ENCODE measurements around the gene SLCO2B1. TPM values are rescaled to one million over a fixed set of nuclear protein-coding genes. Genes with fewer than 3 reads are reported as not detected.
"Not testable (repeated sequence)": the region's sequence is repeated elsewhere in the genome, so short reads cannot be mapped to it uniquely, and the experiment has no call there.

Gene SLCO2B1, protein sequence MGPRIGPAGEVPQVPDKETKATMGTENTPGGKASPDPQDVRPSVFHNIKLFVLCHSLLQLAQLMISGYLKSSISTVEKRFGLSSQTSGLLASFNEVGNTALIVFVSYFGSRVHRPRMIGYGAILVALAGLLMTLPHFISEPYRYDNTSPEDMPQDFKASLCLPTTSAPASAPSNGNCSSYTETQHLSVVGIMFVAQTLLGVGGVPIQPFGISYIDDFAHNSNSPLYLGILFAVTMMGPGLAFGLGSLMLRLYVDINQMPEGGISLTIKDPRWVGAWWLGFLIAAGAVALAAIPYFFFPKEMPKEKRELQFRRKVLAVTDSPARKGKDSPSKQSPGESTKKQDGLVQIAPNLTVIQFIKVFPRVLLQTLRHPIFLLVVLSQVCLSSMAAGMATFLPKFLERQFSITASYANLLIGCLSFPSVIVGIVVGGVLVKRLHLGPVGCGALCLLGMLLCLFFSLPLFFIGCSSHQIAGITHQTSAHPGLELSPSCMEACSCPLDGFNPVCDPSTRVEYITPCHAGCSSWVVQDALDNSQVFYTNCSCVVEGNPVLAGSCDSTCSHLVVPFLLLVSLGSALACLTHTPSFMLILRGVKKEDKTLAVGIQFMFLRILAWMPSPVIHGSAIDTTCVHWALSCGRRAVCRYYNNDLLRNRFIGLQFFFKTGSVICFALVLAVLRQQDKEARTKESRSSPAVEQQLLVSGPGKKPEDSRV
- 1 to 10 TPM in 1 of 2 experiments, under 1 TPM in 1; 0.99 to 2.3 TPM for total RNA-seq
- not detected for polyA plus RNA-seq
- total RNA-seq, result 0 to 0.09 (median 0) reads per million in 6 experiments

DNA sequence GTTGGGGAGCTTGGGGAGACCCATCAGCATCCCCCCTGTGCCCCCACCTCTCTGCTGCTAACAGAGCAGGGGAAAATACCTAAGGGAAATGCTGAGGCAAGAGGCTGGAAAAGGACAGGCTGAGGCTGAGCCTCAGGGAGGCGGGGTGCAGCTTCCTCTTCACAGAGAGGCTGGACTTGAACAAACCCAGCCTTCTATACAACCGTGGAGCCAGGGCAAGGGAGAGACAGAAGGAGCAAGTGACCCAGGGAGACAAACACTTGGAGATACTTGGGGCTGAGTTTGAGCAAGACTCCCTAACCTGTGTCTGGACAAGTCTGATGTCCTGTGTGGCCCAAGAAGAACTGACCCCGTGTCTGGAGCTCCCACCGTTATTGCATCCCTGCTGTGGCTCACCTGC, at the start of gene SLCO2B1:
Gene SLCO2B1, plus strand, starts transcription at position 229 of the 400 bp plus-strand sequence. CDS start 275 bp downstream, outside the sequence.
- H3K9me3 Mint-ChIP-seq, result no peaks in the 10 kb centered on the region
- POLR2A ChIA-PET, result no interaction called here
- H3K36me3 Mint-ChIP-seq, result no peaks in the 10 kb centered on the region
- H3K27me3 Mint-ChIP-seq, result peaks cover 3 to 19% (median 9%) of the 10 kb centered on the region in 5 donors
- no peak within 1 kb of the TSS for H3K4me3 Mint-ChIP-seq
- DNase-seq, result no peak
- peaks cover 0 to 5% (median 1%) of the 10 kb centered on the region in 4 donors for H3K4me1 Mint-ChIP-seq
- peak within 1 kb of the TSS in 4 of 10 donors; percentile 8 to 26 (median 16) for H3K27ac Mint-ChIP-seq
- ATAC-seq, result no peak

DNA sequence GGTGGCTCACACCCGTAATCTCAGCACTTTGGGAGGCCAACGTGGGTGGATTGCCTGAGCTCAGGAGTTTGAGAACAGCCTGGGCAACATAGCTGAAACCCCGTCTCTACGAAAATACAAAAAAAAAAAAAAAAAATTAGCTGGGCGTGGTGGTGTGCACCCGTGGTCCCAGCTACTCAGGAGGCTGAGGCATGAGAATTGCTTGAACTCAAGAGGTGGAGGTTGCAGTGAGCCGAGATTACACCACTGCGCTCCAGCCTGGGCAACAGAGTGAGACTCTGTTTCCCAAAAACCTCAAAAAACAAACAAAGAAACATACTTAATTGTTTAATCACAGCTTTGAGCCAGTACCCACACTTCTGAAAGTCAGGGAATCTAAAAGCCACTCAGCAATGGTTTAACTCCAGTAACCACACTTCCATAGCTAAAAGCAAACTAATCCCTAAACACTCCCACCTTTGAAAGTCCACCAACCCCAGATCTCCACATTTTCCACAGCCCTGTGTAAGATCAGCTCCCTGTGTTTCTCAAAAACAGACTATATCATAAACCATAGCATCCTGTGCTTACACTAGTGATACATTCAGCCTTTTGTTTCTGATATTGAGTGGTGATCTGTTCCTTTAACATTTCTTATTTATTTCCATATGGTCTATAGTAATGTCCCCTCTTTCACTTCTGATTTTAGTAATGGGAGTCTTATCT, 49.3 kb upstream of the SLCO2B1 start:
- ATAC-seq, result no peak
- H3K36me3 Mint-ChIP-seq, result peaks cover 0 to 4% (median 0%) of the 10 kb centered on the region in 3 donors
- H3K27ac Mint-ChIP-seq, result no peak overlapping the region
- H3K4me1 Mint-ChIP-seq, result peaks cover 0 to 2% (median 0%) of the 10 kb centered on the region in 4 donors
- peaks cover 0 to 3% (median 0%) of the 10 kb centered on the region in 9 donors for H3K9me3 Mint-ChIP-seq
- H3K4me3 Mint-ChIP-seq, result no peak overlapping the region
- H3K27me3 Mint-ChIP-seq, result peaks cover 10 to 55% (median 33%) of the 10 kb centered on the region in 5 donors
- POLR2A ChIA-PET, result no interaction called here
- no peak for DNase-seq

DNA sequence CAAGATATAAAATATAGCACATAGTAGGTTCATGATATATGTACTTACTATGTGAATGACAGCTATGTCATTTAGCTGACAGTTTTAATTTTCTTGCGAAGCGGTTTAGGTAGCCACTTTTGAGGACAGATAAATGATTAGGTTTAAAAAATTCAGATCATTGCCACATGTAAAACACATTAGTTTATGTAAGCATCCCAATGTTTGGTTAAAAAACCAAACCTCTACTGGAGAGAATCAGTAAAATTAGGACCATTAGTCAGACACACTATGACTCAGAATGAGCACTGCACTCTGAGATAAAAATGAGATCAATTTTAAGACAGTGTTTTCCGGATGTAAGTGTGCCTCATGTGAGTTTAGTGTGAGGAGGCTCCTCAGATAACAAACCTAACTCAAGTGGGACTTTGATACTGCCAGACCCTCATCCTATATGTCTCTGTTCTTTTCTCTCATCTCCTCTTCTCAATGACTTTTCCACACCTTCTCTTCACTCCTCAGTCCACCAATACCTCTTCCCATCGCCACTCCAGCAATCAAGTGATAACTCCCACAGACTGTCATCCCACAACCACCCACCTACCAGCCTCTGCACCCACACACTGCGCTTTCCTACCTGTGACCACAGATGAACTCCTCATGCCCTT, 47.4 kb upstream of the SLCO2B1 start:
- Mint-ChIP-seq H3K36me3 (peaks cover 0 to 4% (median 0%) of the 10 kb centered on the region in 3 donors), H3K27ac (no peak overlapping the region), H3K27me3 (peaks cover 7 to 49% (median 24%) of the 10 kb centered on the region in 5 donors), H3K9me3 (peaks cover 0 to 3% (median 0%) of the 10 kb centered on the region in 9 donors), H3K4me3 (no peak overlapping the region), H3K4me1 (peaks cover 0 to 2% (median 0%) of the 10 kb centered on the region in 4 donors)
- no peak for DNase-seq
- ATAC-seq, result no peak
- POLR2A ChIA-PET, result no interaction called here

- POLR2A ChIA-PET, result no interaction called here
- peaks cover 0 to 6% (median 3%) of the 10 kb centered on the region in 9 donors for H3K9me3 Mint-ChIP-seq
- H3K27me3 Mint-ChIP-seq, result peaks cover 11 to 53% (median 19%) of the 10 kb centered on the region in 5 donors
- H3K27ac Mint-ChIP-seq, result no peak overlapping the region
- ATAC-seq, result no peak
- peaks cover 0 to 4% (median 0%) of the 10 kb centered on the region in 3 donors for H3K36me3 Mint-ChIP-seq
- H3K4me1 Mint-ChIP-seq, result no peaks in the 10 kb centered on the region
- H3K4me3 Mint-ChIP-seq, result no peak overlapping the region
- DNase-seq, result no peak
These were observed 45.4 kb upstream of the SLCO2B1 start for GRCh38 chr11:75105462-75105925.

DNA sequence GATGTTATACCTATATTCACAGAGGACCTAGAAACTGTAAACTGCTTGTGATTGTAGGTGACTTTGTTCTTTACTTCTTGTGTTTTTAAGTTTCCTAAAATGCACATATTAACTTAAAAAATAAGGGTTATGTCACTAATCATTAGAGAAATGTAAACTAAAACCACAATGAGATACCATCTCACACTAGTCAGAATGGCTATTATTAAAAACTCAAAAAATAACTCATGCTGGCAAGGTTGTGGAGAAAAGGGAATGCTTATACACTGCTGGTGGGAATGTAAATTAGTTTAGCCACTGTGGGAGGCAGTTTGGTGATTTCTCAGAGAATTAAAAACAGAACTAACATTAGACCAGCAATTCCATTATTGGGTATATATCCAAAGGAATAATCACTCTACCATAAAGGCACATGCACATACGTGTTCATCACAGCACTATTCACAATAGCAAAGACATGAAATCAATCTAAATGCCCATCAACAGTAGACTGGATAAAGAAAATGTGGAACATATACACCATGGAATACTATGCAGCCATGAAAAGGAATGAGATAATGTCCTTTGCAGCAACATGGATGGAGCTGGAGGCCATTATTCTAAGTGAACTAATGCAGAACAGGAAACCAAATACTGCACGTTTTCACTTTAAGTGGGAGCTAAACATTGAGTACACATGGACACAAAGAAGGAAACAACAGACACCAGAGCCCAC, 44.8 kb upstream of the SLCO2B1 start:
- H3K4me3 Mint-ChIP-seq, DNase-seq, H3K27ac Mint-ChIP-seq, ATAC-seq, POLR2A ChIA-PET, H3K36me3 Mint-ChIP-seq, H3K4me1 Mint-ChIP-seq: not testable (repeated sequence)
- H3K27me3 Mint-ChIP-seq, result peaks cover 12 to 48% (median 16%) of the 10 kb centered on the region in 5 donors
- peaks cover 0 to 11% (median 7%) of the 10 kb centered on the region in 9 donors for H3K9me3 Mint-ChIP-seq

GRCh38 chr11:75107187-75107586, 43.7 kb upstream of the SLCO2B1 start:
- ATAC-seq, result no peak
- no peak for DNase-seq
- Mint-ChIP-seq H3K4me3 (no peak overlapping the region), H3K4me1 (no peaks in the 10 kb centered on the region), H3K27ac (no peak overlapping the region), H3K27me3 (peaks cover 13 to 48% (median 22%) of the 10 kb centered on the region in 5 donors), H3K36me3 (peaks cover 0 to 12% (median 7%) of the 10 kb centered on the region in 3 donors), H3K9me3 (peaks cover 6 to 19% (median 12%) of the 10 kb centered on the region in 9 donors)
- POLR2A ChIA-PET, result no interaction called here

GRCh38 chr11:75112200-75112599, 38.7 kb upstream of the SLCO2B1 start:
- POLR2A ChIA-PET, result no interaction called here
- no peaks in the 10 kb centered on the region for H3K4me1 Mint-ChIP-seq
- ATAC-seq, result no peak
- peaks cover 9 to 35% (median 21%) of the 10 kb centered on the region in 5 donors for H3K27me3 Mint-ChIP-seq
- no peak for DNase-seq
- peaks cover 20 to 68% (median 33%) of the 10 kb centered on the region in 9 donors for H3K9me3 Mint-ChIP-seq
- H3K27ac Mint-ChIP-seq, result no peak overlapping the region
- peaks cover 2 to 46% (median 9%) of the 10 kb centered on the region in 3 donors for H3K36me3 Mint-ChIP-seq
- H3K4me3 Mint-ChIP-seq, result no peak overlapping the region

DNA sequence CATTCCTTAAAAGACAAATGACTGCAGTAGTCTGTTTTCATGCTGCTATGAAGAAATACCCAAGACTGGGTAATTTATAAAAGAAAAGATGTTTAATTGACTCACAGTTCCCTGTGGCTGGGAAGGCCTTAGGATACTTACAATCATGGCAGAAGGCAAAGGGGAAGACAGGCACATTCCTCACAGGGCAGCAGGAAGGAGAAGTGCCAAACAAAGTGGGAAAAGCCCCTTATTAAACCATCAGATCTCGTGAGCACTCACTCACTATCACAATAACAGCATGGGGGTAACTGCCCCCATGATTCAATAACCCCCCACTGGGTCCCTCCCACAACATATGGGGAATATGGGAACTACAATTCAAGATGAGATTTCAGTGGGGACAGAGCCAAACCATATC, 37.9 kb upstream of the SLCO2B1 start:
- Mint-ChIP-seq H3K27ac (no peak overlapping the region), H3K9me3 (peaks cover 20 to 68% (median 33%) of the 10 kb centered on the region in 9 donors), H3K27me3 (peaks cover 7 to 38% (median 21%) of the 10 kb centered on the region in 5 donors), H3K36me3 (peaks cover 2 to 46% (median 9%) of the 10 kb centered on the region in 3 donors), H3K4me1 (no peaks in the 10 kb centered on the region), H3K4me3 (no peak overlapping the region)
- POLR2A ChIA-PET, result no interaction called here
- DNase-seq, result no peak
- ATAC-seq, result no peak

GRCh38 chr11:75114465-75114864, 36.4 kb upstream of the SLCO2B1 start:
- H3K36me3 Mint-ChIP-seq, result peaks cover 2 to 46% (median 9%) of the 10 kb centered on the region in 3 donors
- POLR2A ChIA-PET, result no interaction called here
- H3K9me3 Mint-ChIP-seq, result peaks cover 20 to 68% (median 35%) of the 10 kb centered on the region in 9 donors
- DNase-seq (no peak), ATAC-seq (no peak)
- no peaks in the 10 kb centered on the region for H3K4me1 Mint-ChIP-seq
- peaks cover 18 to 42% (median 25%) of the 10 kb centered on the region in 5 donors for H3K27me3 Mint-ChIP-seq
- H3K4me3 Mint-ChIP-seq, result no peak overlapping the region
- no peak overlapping the region for H3K27ac Mint-ChIP-seq

DNA sequence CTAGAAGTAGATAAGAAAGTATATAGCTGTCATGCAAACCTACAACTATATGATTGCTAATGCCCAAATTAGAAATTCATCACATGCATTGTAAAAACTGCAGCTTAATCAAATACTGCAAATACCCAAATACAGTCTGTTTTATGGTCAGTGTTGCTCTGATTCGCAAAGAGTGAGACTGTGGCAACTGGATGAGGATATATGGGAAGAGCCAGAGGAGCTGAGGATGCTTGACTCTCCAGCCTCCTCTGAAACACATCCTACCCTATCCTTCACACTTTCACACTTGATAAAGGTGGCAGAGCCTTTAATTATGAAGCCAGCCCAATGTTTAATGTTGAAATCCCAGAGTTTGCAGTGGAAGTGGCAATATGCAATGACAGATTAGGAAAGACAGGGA, 32.3 kb upstream of the SLCO2B1 start:
- H3K27me3 Mint-ChIP-seq, result peaks cover 16 to 40% (median 28%) of the 10 kb centered on the region in 5 donors
- H3K4me3 Mint-ChIP-seq, result no peak overlapping the region
- DNase-seq (no peak), ATAC-seq (no peak)
- no peaks in the 10 kb centered on the region for H3K4me1 Mint-ChIP-seq
- H3K27ac Mint-ChIP-seq, result peak overlapping the region in 1 of 10 donors; percentile 0
- POLR2A ChIA-PET, result no interaction called here
- peaks cover 7 to 35% (median 13%) of the 10 kb centered on the region in 9 donors for H3K9me3 Mint-ChIP-seq
- peaks cover 2 to 28% (median 2%) of the 10 kb centered on the region in 3 donors for H3K36me3 Mint-ChIP-seq

DNA sequence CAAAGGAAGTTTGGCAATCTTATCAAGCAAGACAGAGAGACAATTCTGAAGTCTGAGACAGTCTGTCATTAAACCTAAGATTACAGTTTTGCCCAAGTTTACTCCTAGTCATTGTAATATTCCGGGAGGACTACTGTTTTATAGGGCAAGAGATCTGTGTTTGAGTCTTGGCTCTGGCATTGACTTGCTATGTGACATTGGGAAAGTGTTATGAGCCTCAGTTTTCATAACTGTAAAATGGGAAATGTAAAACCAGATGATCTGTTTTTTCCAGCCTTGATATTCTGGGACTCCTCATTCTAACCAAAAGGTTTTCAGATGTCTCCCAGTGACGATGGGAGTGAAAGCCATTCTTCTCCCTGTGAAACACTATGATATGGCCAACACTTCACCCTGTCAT, 24.3 kb upstream of the SLCO2B1 start:
- POLR2A ChIA-PET, result no interaction called here
- Mint-ChIP-seq H3K27ac (no peak overlapping the region), H3K36me3 (no peaks in the 10 kb centered on the region), H3K4me3 (no peak overlapping the region), H3K4me1 (peaks cover 0 to 2% (median 0%) of the 10 kb centered on the region in 4 donors), H3K9me3 (peaks cover 0 to 7% (median 0%) of the 10 kb centered on the region in 9 donors), H3K27me3 (peaks cover 15 to 36% (median 25%) of the 10 kb centered on the region in 5 donors)
- ATAC-seq, result no peak
- DNase-seq, result no peak
